BLaER1 treated with 17β-estradiol and CSF1 and Interleukin-3, amounts not matched to agents 10 nM and 100 nM (cell line): ENCODE measurements around the gene SAFB.

Experiments
- H3K27ac ChIP-seq, 11 experiments: shearing (Covaris generic); formaldehyde crosslinking; 2 replicates each; pipeline ENCODE4 v1.8.1; 2022
- H3K27me3 ChIP-seq, 11 experiments: shearing (Covaris generic); formaldehyde crosslinking; 2 replicates each; pipeline ENCODE4 v1.8.1; 2022
- H3K36me3 ChIP-seq, 11 experiments: shearing (Covaris generic); formaldehyde crosslinking; 2 replicates each; pipeline ENCODE4 v1.8.1; 2022
- H3K4me1 ChIP-seq, 10 experiments: shearing (Covaris generic); formaldehyde crosslinking; 2 replicates each; pipeline ENCODE4 v1.8.1; 2022
- H3K4me2 ChIP-seq, 11 experiments: shearing (Covaris generic); formaldehyde crosslinking; 2 replicates each; pipeline ENCODE4 v1.8.1; 2022
- H3K4me3 ChIP-seq, 10 experiments: shearing (Covaris generic); formaldehyde crosslinking; 2 replicates each; pipeline ENCODE4 v1.8.1; 2022
- H3K9ac ChIP-seq, 11 experiments: shearing (Covaris generic); formaldehyde crosslinking; 2 replicates each; pipeline ENCODE4 v1.8.1; 2022
- H3K9me3 ChIP-seq, 11 experiments: shearing (Covaris generic); formaldehyde crosslinking; replicated peaks in 1 of 11; 2 replicates each; pipeline ENCODE4 v1.8.1; 2022
- H4K20me1 ChIP-seq, 11 experiments: shearing (Covaris generic); formaldehyde crosslinking; 2 replicates each; pipeline ENCODE4 v1.8.1; 2022
- Cebpa-rat ChIP-seq, 11 experiments: shearing (Covaris generic); IDR thresholded peaks; 2 replicates each; pipeline ENCODE4 v1.8.1; 2022

The SAFB gene

GRCh38 chr19:5707576-5708575 is 85.0 kb downstream of the SAFB start:
- no peaks in the 10 kb centered on the region for H3K4me1 ChIP-seq
- no peak overlapping the region; a peak in 1 of 22 replicates for H3K9ac ChIP-seq
- no peaks in the 10 kb centered on the region for H3K27me3 ChIP-seq
- no peak overlapping the region for H3K27ac ChIP-seq
- H3K4me3 ChIP-seq: no peak overlapping the region
- peaks cover 37 to 96% (median 82%) of the 10 kb centered on the region in 11 experiments; a peak in 21 of 22 replicates for H4K20me1 ChIP-seq
- no peak overlapping the region for H3K4me2 ChIP-seq
- H3K36me3 ChIP-seq: peaks cover 95 to 100% (median 98%) of the 10 kb centered on the region in 11 experiments
- no peak for TF ChIP-seq Cebpa-rat (IDR thresholded peaks at IDR 0.05)
- peaks cover 0 to 17% (median 9%) of the 10 kb centered on the region in 11 experiments; a peak in 12 of 22 replicates for H3K9me3 ChIP-seq

DNA sequence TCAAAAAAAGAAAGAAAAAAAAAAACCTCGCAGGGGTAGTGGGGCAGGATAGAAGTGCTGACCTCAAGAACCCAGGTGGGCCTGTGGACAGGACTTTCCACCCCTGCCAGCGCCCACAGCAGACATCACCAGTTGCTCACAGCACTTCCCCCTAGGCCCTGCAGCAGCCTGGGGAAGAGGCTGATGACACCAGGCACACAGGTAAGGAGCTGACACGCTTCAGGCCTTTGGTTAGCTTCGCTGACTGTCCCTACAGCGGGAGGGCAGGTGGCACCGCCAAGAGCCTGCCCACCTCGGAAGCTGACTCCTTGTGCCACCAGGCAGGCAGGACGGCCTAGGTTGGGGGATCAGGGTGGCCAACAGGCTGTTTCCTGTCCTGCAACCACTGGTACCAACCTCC is 88.1 kb downstream of the SAFB start:
- 0 out of 20 replicates have a peak, but pooled peaks cover 0 to 5% (median 0%) of the 10 kb centered on the region in 10 experiments for H3K4me1 ChIP-seq
- no peak for TF ChIP-seq Cebpa-rat (IDR thresholded peaks at IDR 0.05)
- H4K20me1 ChIP-seq: peaks cover 50 to 97% (median 83%) of the 10 kb centered on the region in 11 experiments; a peak in 21 of 22 replicates
- H3K4me3 ChIP-seq: no peak overlapping the region
- H3K36me3 ChIP-seq: peaks cover 85 to 99% (median 93%) of the 10 kb centered on the region in 11 experiments
- no peak overlapping the region for H3K4me2 ChIP-seq
- H3K27me3 ChIP-seq: no peaks in the 10 kb centered on the region
- H3K27ac ChIP-seq: no peak overlapping the region; a peak in 1 of 22 replicates
- no peak overlapping the region for H3K9ac ChIP-seq
- no peaks in the 10 kb centered on the region for H3K9me3 ChIP-seq

DNA sequence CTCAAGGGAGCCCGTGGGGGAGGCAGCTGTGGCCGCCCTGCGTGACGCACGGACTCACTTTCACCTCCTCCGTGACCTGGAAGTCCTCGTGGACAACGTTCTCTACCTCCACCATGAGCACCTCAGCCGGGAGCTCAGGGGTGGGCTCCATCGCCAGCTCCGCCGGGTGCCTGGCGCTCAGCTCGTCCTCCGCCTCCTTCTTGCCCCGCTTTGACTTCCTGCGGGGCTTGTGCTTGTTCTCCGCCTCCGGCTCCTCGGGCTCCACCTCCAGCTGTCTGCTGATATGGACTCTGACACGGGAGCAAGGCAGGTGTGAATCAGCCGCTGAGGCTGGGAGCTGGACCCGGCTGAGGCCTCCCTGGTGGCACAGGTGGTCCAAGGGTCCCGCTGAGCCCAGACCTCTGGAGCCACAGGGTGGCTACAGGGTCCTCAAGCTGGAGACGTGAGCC is 88.9 kb downstream of the SAFB start:
- H3K9ac ChIP-seq: no peak overlapping the region
- no peaks in the 10 kb centered on the region for H3K27me3 ChIP-seq
- H4K20me1 ChIP-seq: peaks cover 50 to 97% (median 84%) of the 10 kb centered on the region in 11 experiments; a peak in 21 of 22 replicates
- H3K27ac ChIP-seq: no peak overlapping the region
- H3K4me2 ChIP-seq: no peak overlapping the region
- peaks cover 78 to 99% (median 86%) of the 10 kb centered on the region in 11 experiments for H3K36me3 ChIP-seq
- TF ChIP-seq Cebpa-rat (IDR thresholded peaks at IDR 0.05): no peak
- H3K4me3 ChIP-seq: no peak overlapping the region
- peaks cover 0 to 6% (median 2%) of the 10 kb centered on the region in 10 experiments; a peak in 7 of 20 replicates for H3K4me1 ChIP-seq
- H3K9me3 ChIP-seq: no peaks in the 10 kb centered on the region

GRCh38 chr19:5713228-5713627 is 90.3 kb downstream of the SAFB start:
- H3K9me3 ChIP-seq: no peaks in the 10 kb centered on the region
- no peak overlapping the region for H3K4me2 ChIP-seq
- H3K4me1 ChIP-seq: peaks cover 11 to 21% (median 16%) of the 10 kb centered on the region in 10 experiments
- no peaks in the 10 kb centered on the region for H3K27me3 ChIP-seq
- H3K4me3 ChIP-seq: no peak overlapping the region
- no peak for TF ChIP-seq Cebpa-rat (IDR thresholded peaks at IDR 0.05)
- H3K9ac ChIP-seq: no peak overlapping the region; a peak in 1 of 22 replicates
- H4K20me1 ChIP-seq: peaks cover 53 to 98% (median 84%) of the 10 kb centered on the region in 11 experiments; a peak in 21 of 22 replicates
- no peak overlapping the region for H3K27ac ChIP-seq
- H3K36me3 ChIP-seq: peaks cover 66 to 99% (median 85%) of the 10 kb centered on the region in 11 experiments

GRCh38 chr19:5714816-5715215 is 91.9 kb downstream of the SAFB start:
- Histone ChIP-seq H3K27me3 (no peaks in the 10 kb centered on the region), H3K27ac (no peak overlapping the region), H3K4me1 (peaks cover 20 to 29% (median 24%) of the 10 kb centered on the region in 10 experiments), H4K20me1 (peaks cover 53 to 97% (median 89%) of the 10 kb centered on the region in 11 experiments; a peak in 21 of 22 replicates), H3K9ac (no peak overlapping the region; a peak in 1 of 22 replicates), H3K4me3 (no peak overlapping the region), H3K9me3 (no peaks in the 10 kb centered on the region), H3K36me3 (peaks cover 53 to 84% (median 71%) of the 10 kb centered on the region in 11 experiments), H3K4me2 (no peak overlapping the region)
- no peak for TF ChIP-seq Cebpa-rat (IDR thresholded peaks at IDR 0.05)

DNA sequence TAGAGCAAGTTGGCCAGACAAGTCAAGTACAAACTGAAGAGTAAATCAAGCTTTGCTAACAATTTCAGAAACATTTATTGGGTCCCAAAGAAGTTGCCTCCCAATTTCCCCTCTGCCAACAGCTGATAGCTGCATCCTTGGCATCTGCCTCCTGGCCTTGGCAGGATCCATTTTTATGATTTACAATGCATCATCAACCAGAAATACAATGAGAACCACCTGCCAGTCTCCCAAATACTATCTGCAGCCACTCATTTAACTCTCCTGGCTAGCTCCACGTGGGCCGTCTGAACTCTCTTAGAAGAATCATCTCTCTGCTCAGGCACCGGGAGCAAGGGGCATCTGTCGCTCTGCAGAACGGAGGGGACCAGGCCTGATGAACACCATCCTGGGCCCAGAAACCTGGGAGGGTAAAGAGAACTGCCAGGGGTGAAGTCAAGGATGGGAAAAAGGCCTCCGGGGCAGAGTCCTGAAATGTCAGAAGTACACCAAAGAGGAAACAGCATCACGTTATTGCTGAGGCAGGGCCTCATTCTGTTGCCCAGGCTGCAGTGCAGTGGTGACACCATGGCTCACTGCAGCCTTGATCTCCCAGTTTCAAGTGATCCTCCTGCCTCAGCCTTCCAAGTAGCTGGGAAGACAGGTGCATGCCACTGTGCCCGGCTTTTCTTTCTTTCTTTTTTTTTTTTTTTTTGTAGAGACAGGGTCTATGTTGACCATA is 94.5 kb downstream of the SAFB start:
- TF ChIP-seq Cebpa-rat (IDR thresholded peaks at IDR 0.05): no peak
- H3K36me3 ChIP-seq: peaks cover 27 to 58% (median 46%) of the 10 kb centered on the region in 11 experiments
- no peaks in the 10 kb centered on the region for H3K27me3 ChIP-seq
- H3K4me2 ChIP-seq: peak overlapping the region; percentile 89 to 99 (median 97)
- peak overlapping the region in 9 of 10 experiments; percentile 79 to 100 (median 94); a peak in 16 of 20 replicates for H3K4me3 ChIP-seq
- H4K20me1 ChIP-seq: peaks cover 33 to 71% (median 66%) of the 10 kb centered on the region in 11 experiments; a peak in 20 of 22 replicates
- H3K4me1 ChIP-seq: peaks cover 20 to 35% (median 28%) of the 10 kb centered on the region in 10 experiments
- no peaks in the 10 kb centered on the region for H3K9me3 ChIP-seq
- H3K27ac ChIP-seq: peak overlapping the region in 9 of 11 experiments; percentile 85 to 99 (median 95); a peak in 16 of 22 replicates
- H3K9ac ChIP-seq: peak overlapping the region; percentile 92 to 99 (median 96); a peak in 21 of 22 replicates
